ENCODE results near the gene SV2C. TPM values are rescaled to one million over a fixed set of nuclear protein-coding genes. Genes with fewer than 3 reads are reported as not detected.

Gene SV2C
- total and polyA plus RNA-seq, 2 donors from 2014 or later: 0.13 TPM; not detected in 1

DNA sequence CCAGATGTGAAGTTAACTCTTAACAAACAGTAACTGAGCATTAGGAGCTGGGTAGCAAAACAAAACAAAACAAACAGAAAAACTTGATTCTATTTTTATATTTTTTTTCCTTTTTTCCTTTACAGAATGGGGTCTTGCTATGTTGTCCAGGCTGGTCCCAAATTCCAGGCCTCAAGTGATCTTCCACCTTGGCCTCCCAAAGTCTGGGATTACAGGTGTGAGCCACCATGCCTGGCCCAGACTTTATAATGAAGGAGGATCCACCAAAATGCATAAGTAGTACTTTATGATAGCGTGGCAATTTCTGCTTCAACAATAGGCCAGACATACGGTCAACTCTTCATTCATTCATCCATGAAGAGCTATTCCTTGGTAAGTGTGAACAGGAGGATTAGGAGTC lies 314.0 kb downstream of the SV2C start:
- TF ChIP-seq CTCF (IDR thresholded peaks at IDR 0.05; ENCODE audit: borderline replicate concordance, extremely low read depth, insufficient read depth): no peak
- no peak overlapping the region for H3K9ac ChIP-seq (ENCODE audit: low read length in 3 of 3)
- DNase-seq (no peak), FAIRE-seq (no peak)
- H3K4me3 ChIP-seq (ENCODE audit: low read length in 3 of 3): no peak overlapping the region
- no peak overlapping the region for H3K27ac ChIP-seq (ENCODE audit: low read depth in 2 of 2, low read length in 2 of 2)
- intact Hi-C loops (cut with DNase I): no loop called here
- H3K27me3 ChIP-seq (ENCODE audit: control insufficient read depth, insufficient read depth, low read length): no peaks in the 10 kb centered on the region
- no peaks in the 10 kb centered on the region for H3K36me3 ChIP-seq (ENCODE audit: control insufficient read depth in 2 of 3, insufficient read depth in 3 of 3, low read length in 3 of 3)
- H3K4me1 ChIP-seq (ENCODE audit: control insufficient read depth in 2 of 3, insufficient read depth in 2 of 3, low read depth in 1 of 3, low read length in 3 of 3): no peaks in the 10 kb centered on the region
- H3K9me3 ChIP-seq (ENCODE audit: control insufficient read depth in 2 of 3, insufficient read depth in 1 of 3, low read length in 3 of 3): no peaks in the 10 kb centered on the region

DNA sequence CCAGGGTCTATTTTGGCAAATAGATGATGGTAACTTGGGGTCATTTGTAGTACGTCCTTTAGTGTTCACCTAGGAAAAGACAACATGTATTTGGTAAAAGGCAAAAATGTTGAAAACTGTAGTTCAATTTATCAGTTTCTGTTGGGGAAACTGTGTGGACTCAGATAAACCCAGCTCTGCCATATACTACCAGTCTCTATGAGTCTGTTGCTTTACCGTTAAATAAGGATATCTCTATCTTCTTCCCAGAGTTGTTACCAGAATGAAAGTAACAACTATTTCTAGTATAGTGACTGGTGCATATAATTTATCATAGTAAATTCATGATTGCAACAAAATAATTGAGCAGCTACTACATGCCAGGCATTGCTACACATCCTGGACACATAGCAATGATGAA lies 316.1 kb downstream of the SV2C start:
- FAIRE-seq (no peak), DNase-seq (no peak)
- no peak for TF ChIP-seq CTCF (IDR thresholded peaks at IDR 0.05; ENCODE audit: borderline replicate concordance, extremely low read depth, insufficient read depth)
- Histone ChIP-seq H3K27me3 (ENCODE audit: control insufficient read depth, insufficient read depth, low read length) (no peaks in the 10 kb centered on the region), H3K27ac (ENCODE audit: low read depth in 2 of 2, low read length in 2 of 2) (no peak overlapping the region), H3K9ac (ENCODE audit: low read length in 3 of 3) (no peak overlapping the region), H3K9me3 (ENCODE audit: control insufficient read depth in 2 of 3, insufficient read depth in 1 of 3, low read length in 3 of 3) (no peaks in the 10 kb centered on the region), H3K4me3 (ENCODE audit: low read length in 3 of 3) (no peak overlapping the region), H3K36me3 (ENCODE audit: control insufficient read depth in 2 of 3, insufficient read depth in 3 of 3, low read length in 3 of 3) (no peaks in the 10 kb centered on the region), H3K4me1 (ENCODE audit: control insufficient read depth in 2 of 3, insufficient read depth in 2 of 3, low read depth in 1 of 3, low read length in 3 of 3) (peaks cover 0 to 1% (median 0%) of the 10 kb centered on the region in 3 donors)
- intact Hi-C loops (cut with DNase I): no loop called here

DNA sequence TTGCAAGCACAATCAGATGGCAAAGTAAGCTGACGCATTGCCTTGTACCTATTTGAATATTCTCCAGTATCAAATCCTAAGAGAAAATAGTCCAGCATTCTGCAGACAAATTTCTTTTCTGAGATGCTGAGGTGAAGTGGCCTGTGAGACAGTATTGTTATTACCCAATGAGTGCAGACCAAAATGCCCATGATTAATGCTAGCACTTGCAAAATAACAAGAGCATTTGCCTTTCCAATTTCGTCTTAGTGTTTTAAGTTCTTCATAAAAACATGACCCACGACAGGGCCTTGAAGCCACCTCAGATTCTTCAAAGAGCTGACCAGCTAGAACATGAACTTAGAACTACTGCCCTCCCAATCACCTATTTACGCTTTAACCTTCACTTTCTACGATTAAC lies 317.3 kb downstream of the SV2C start:
- TF ChIP-seq CTCF (IDR thresholded peaks at IDR 0.05; ENCODE audit: borderline replicate concordance, extremely low read depth, insufficient read depth): no peak
- Histone ChIP-seq H3K27ac (ENCODE audit: low read depth in 2 of 2, low read length in 2 of 2) (no peak overlapping the region), H3K36me3 (ENCODE audit: control insufficient read depth in 2 of 3, insufficient read depth in 3 of 3, low read length in 3 of 3) (no peaks in the 10 kb centered on the region), H3K4me1 (ENCODE audit: control insufficient read depth in 2 of 3, insufficient read depth in 2 of 3, low read depth in 1 of 3, low read length in 3 of 3) (peaks cover 0 to 5% (median 0%) of the 10 kb centered on the region in 3 donors), H3K4me3 (ENCODE audit: low read length in 3 of 3) (no peak overlapping the region), H3K9me3 (ENCODE audit: control insufficient read depth in 2 of 3, insufficient read depth in 1 of 3, low read length in 3 of 3) (no peaks in the 10 kb centered on the region), H3K27me3 (ENCODE audit: control insufficient read depth, insufficient read depth, low read length) (no peaks in the 10 kb centered on the region), H3K9ac (ENCODE audit: low read length in 3 of 3) (no peak overlapping the region)
- intact Hi-C loops (cut with DNase I): no loop called here
- no peak for DNase-seq
- no peak for FAIRE-seq

DNA sequence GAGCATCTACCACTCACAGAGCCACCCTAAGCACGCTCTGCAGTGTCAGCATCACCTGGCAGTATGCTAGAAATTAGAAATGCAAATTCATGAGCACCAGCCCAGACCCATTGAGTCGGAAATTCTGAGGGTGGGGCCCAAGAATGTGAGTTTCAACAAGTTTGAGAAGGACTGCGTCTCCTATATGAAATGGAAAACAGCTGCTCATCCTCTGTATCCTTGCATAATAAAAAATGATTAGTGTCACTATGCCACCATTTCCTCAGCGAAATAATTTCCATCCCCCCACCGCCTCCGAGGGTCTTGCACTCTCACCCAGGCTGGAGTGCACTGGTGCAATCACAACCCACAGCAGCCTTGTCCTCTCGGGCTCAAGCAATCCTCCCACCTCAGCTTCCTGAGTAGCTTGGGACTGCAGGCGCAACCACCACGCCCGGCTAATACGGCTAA lies 318.6 kb downstream of the SV2C start:
- TF ChIP-seq CTCF (IDR thresholded peaks at IDR 0.05; ENCODE audit: borderline replicate concordance, extremely low read depth, insufficient read depth): no peak
- Histone ChIP-seq H3K36me3 (ENCODE audit: control insufficient read depth in 2 of 3, insufficient read depth in 3 of 3, low read length in 3 of 3) (no peaks in the 10 kb centered on the region), H3K4me3 (ENCODE audit: low read length in 3 of 3) (peak overlapping the region; percentile 53 to 78 (median 70)), H3K27ac (ENCODE audit: low read depth in 2 of 2, low read length in 2 of 2) (peak overlapping the region in 1 of 2 donors; percentile 87), H3K9me3 (ENCODE audit: control insufficient read depth in 2 of 3, insufficient read depth in 1 of 3, low read length in 3 of 3) (no peaks in the 10 kb centered on the region), H3K27me3 (ENCODE audit: control insufficient read depth, insufficient read depth, low read length) (no peaks in the 10 kb centered on the region), H3K9ac (ENCODE audit: low read length in 3 of 3) (peak overlapping the region in 2 of 3 donors; percentile 13 to 17), H3K4me1 (ENCODE audit: control insufficient read depth in 2 of 3, insufficient read depth in 2 of 3, low read depth in 1 of 3, low read length in 3 of 3) (peaks cover 0 to 5% (median 0%) of the 10 kb centered on the region in 3 donors)
- DNase-seq: no peak
- no peak for FAIRE-seq
- intact Hi-C loops (cut with DNase I): no loop called here

All from kidney (tissue), 14 donors.